Spleen (tissue), 11 donors: ENCODE results near the gene GPR107. TPM values are rescaled to one million over a fixed set of nuclear protein-coding genes. Genes with fewer than 3 reads are reported as not detected.

Experiments
- DNase-seq: peaks from one replicate; pipeline ENCODE4 v3.0.0-alpha.2; 2020
- H3K27ac ChIP-seq, 8 donors: fragments of 200-600 bp; sonication (generic) in 7 of 8; 1 replicate in 4 of 8; 2 replicates in 4 of 8; pipeline versions ENCODE4 v1.5.0 to v1.8.0; 2016 to 2021; ENCODE audit warnings: inconsistent platforms in 4 of 8, mild to moderate bottlenecking in 4 of 8, moderate library complexity in 1 of 8
- H3K27me3 ChIP-seq, 7 donors: fragments of 200-600 bp; sonication (generic) in 6 of 7; replicated peaks in 1 of 7; 1 replicate in 4 of 7; 2 replicates in 3 of 7; pipeline versions ENCODE4 v1.5.0 to v1.8.0; 2016 to 2021; ENCODE audit warnings: inconsistent platforms in 3 of 7, mild to moderate bottlenecking in 1 of 7
- H3K36me3 ChIP-seq, 6 donors: fragments of 200-600 bp; sonication (generic) in 5 of 6; 1 replicate in 4 of 6; 2 replicates in 2 of 6; pipeline versions ENCODE4 v1.5.0 to v1.8.0; 2016 to 2021; ENCODE audit warnings: inconsistent platforms in 2 of 6
- H3K4me1 ChIP-seq, 6 donors: fragments of 200-600 bp; sonication (generic) in 5 of 6; 1 replicate in 3 of 6; 2 replicates in 3 of 6; pipeline versions ENCODE4 v1.5.0 to v1.8.0; 2016 to 2021; ENCODE audit warnings: inconsistent platforms in 3 of 6
- H3K4me3 ChIP-seq, 8 donors: fragments of 200-600 bp; sonication (generic) in 7 of 8; 1 replicate in 4 of 8; 2 replicates in 4 of 8; pipeline versions ENCODE4 v1.5.0 to v1.8.0; 2016 to 2021; ENCODE audit warnings: inconsistent platforms in 4 of 8, mild to moderate bottlenecking in 4 of 8, moderate library complexity in 2 of 8
- H3K9me3 ChIP-seq, 8 donors: fragments of 200-600 bp; sonication (generic) in 7 of 8; 1 replicate in 4 of 8; 2 replicates in 4 of 8; pipeline versions ENCODE4 v1.5.0 to v1.8.0; 2016 to 2021; ENCODE audit warnings: inconsistent platforms in 4 of 8
- POLR2A ChIP-seq, 3 donors: fragments of 450-650 bp; IDR thresholded peaks; one replicate each; pipeline ENCODE4 v1.5.1; 2017; ENCODE audit warnings: antibody characterized with exemption in 3 of 3, mild to moderate bottlenecking in 1 of 3
- POLR2AphosphoS5 ChIP-seq, 3 donors: sonication (generic); formaldehyde crosslinking; IDR thresholded peaks; one replicate each; pipeline ENCODE4 v1.5.1; 2017; ENCODE audit warnings: antibody characterized with exemption in 3 of 3
- WGBS, 5 donors: extraction: QIAGEN DNeasy Blood & Tissue Kit in 3 of 5; methylation state at CpG; one replicate each; pipeline versions ENCODE4 v1.1.5 to v1.1.7; 2013 to 2018; 5-methylcytosine and 5-hydroxymethylcytosine counted together
- intact Hi-C: fragments of 100-400 bp; cut with DNase I; formaldehyde crosslinking; loops from one replicate; pipeline ENCODE4 v1.15.0; 2023; ENCODE audit warnings: low total_unique reads
- polyA plus RNA-seq, 3 donors: library from polyadenylated mRNA; stranded (reverse); fragments of 200-250 nt; gene quantifications; one replicate each; pipeline ENCODE4 v1.2.1, GENCODE V29; 2013
- total RNA-seq, 7 donors: library from RNA; depleted of rRNA in 3 of 7; stranded (reverse); fragments of >200 nt in 3 of 7; fragmentation: NEBNext Ultra II Directional in 4 of 7; extraction: Animal tissue kit (Norgen Biotek cat#: 25700) in 4 of 7; gene quantifications; one replicate each; pipeline versions ENCODE4 v1.1.0 to v1.2.1, GENCODE V29; 2016 to 2021
- TF ChIP-seq, protein P1 (sequence below), 11 experiments: fragments of 200-600 bp in 7 of 11; fragments of 450-650 bp in 4 of 11; sonication (generic) in 4 of 11; IDR thresholded peaks in 8 of 11; conservative IDR thresholded peaks in 3 of 11; 1 replicate in 7 of 11; 2 replicates in 4 of 11; pipeline versions ENCODE4 v1.4.0 to v1.8.0; 2016 to 2021; ENCODE audit warnings: antibody characterized with exemption in 11 of 11, inconsistent platforms in 4 of 11, mild to moderate bottlenecking in 1 of 11
- donor health status: healthy with polysubstance abuse.
- donor health status: DM: no; HTN: no; CAD: no; lungs with moderate emphysema.
- donor health status: DM: no; HTN: no; CAD: no.
- donor health status: Bipolar disorder and iron deficiency.
- donor health status: healthy.
- donor health status: DM: no; HTN: no; CAD: no.
- donor health status: DM: yes; HTN: yes; CAD: no.

The GPR107 gene
- total and polyA plus RNA-seq, 10 donors, result 3.9 to 42.8 (median 28.3) TPM

DNA sequence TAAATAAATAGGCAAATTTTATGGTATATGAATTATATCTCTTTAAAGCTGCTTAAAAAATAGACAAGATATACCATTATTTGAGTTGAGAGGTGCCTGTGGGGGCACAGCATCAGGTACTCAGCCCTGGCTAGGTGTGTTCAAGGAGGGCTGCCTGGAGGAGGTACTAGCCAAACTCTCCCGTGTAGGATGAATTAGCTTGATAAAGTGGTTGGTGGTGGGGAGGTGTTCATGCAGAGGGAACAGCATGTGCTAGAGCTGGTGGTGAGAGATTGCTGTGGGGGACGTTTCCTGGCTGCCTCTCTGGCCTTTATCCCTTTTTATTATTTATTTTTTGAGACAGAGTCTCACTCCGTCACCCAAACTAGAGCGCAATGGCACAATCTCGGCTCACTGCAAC is 95.3 kb downstream of the GPR107 start:
- 68 to 89% (median 82%) methylated on average over 5 of the region's 5 CpGs for WGBS, 5 donors
- Histone ChIP-seq H3K4me1 (peaks cover 0 to 7% (median 0%) of the 10 kb centered on the region in 6 donors), H3K27ac (no peak overlapping the region), H3K9me3 (no peaks in the 10 kb centered on the region), H3K36me3 (no peaks in the 10 kb centered on the region), H3K4me3 (no peak overlapping the region), H3K27me3 (peaks cover 0 to 40% (median 6%) of the 10 kb centered on the region in 7 donors)
- intact Hi-C loops, result no loop called here
- TF ChIP-seq, protein P1, sequence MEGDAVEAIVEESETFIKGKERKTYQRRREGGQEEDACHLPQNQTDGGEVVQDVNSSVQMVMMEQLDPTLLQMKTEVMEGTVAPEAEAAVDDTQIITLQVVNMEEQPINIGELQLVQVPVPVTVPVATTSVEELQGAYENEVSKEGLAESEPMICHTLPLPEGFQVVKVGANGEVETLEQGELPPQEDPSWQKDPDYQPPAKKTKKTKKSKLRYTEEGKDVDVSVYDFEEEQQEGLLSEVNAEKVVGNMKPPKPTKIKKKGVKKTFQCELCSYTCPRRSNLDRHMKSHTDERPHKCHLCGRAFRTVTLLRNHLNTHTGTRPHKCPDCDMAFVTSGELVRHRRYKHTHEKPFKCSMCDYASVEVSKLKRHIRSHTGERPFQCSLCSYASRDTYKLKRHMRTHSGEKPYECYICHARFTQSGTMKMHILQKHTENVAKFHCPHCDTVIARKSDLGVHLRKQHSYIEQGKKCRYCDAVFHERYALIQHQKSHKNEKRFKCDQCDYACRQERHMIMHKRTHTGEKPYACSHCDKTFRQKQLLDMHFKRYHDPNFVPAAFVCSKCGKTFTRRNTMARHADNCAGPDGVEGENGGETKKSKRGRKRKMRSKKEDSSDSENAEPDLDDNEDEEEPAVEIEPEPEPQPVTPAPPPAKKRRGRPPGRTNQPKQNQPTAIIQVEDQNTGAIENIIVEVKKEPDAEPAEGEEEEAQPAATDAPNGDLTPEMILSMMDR (IDR thresholded peaks at IDR 0.05 in 8 of 11, conservative IDR thresholded peaks at IDR 0.05 in 3 of 11), result no peak
- TF ChIP-seq POLR2A (IDR thresholded peaks at IDR 0.05), result no peak
- no peak for TF ChIP-seq POLR2AphosphoS5 (IDR thresholded peaks at IDR 0.05)
- DNase-seq, result no peak

GRCh38 chr9:130149654-130150286 is 96.1 kb downstream of the GPR107 start:
- H3K4me3 ChIP-seq, result no peak overlapping the region
- no peaks in the 10 kb centered on the region for H3K9me3 ChIP-seq
- DNase-seq, result no peak
- no peak overlapping the region for H3K27ac ChIP-seq
- no peaks in the 10 kb centered on the region for H3K4me1 ChIP-seq
- intact Hi-C loops, result no loop called here
- WGBS, 5 donors, result 67 to 86% (median 78%) methylated on average over 5 of the region's 5 CpGs
- no peak for TF ChIP-seq POLR2AphosphoS5 (IDR thresholded peaks at IDR 0.05)
- TF ChIP-seq POLR2A (IDR thresholded peaks at IDR 0.05), result no peak
- TF ChIP-seq, protein P1 (IDR thresholded peaks at IDR 0.05 in 8 of 11, conservative IDR thresholded peaks at IDR 0.05 in 3 of 11), result no peak
- no peaks in the 10 kb centered on the region for H3K36me3 ChIP-seq
- H3K27me3 ChIP-seq, result peaks cover 0 to 33% (median 3%) of the 10 kb centered on the region in 7 donors

GRCh38 chr9:130150779-130151382 is 97.2 kb downstream of the GPR107 start:
- no peaks in the 10 kb centered on the region for H3K36me3 ChIP-seq
- no peaks in the 10 kb centered on the region for H3K9me3 ChIP-seq
- H3K27ac ChIP-seq, result no peak overlapping the region
- TF ChIP-seq POLR2AphosphoS5 (IDR thresholded peaks at IDR 0.05) (no peak), POLR2A (IDR thresholded peaks at IDR 0.05) (no peak)
- TF ChIP-seq, protein P1 (IDR thresholded peaks at IDR 0.05 in 8 of 11, conservative IDR thresholded peaks at IDR 0.05 in 3 of 11), result no peak
- 83 to 90% (median 86%) methylated on average over 12 to 14 of the region's 14 CpGs for WGBS, 5 donors
- H3K4me1 ChIP-seq, result no peaks in the 10 kb centered on the region
- no peak overlapping the region for H3K4me3 ChIP-seq
- no peak for DNase-seq
- intact Hi-C loops, result no loop called here
- H3K27me3 ChIP-seq, result peaks cover 0 to 24% (median 3%) of the 10 kb centered on the region in 7 donors

GRCh38 chr9:130154816-130155215 is 101.1 kb downstream of the GPR107 start:
- DNase-seq, result no peak
- Histone ChIP-seq H3K4me1 (no peaks in the 10 kb centered on the region), H3K27ac (no peak overlapping the region), H3K4me3 (no peak overlapping the region), H3K9me3 (no peaks in the 10 kb centered on the region), H3K36me3 (no peaks in the 10 kb centered on the region), H3K27me3 (peaks cover 0 to 7% (median 0%) of the 10 kb centered on the region in 7 donors)
- intact Hi-C loops, result no loop called here
- no peak for TF ChIP-seq POLR2AphosphoS5 (IDR thresholded peaks at IDR 0.05)
- TF ChIP-seq POLR2A (IDR thresholded peaks at IDR 0.05), result no peak
- TF ChIP-seq, protein P1 (IDR thresholded peaks at IDR 0.05 in 8 of 11, conservative IDR thresholded peaks at IDR 0.05 in 3 of 11), result no peak
- 84 to 100% (median 94%) methylated on average over 3 of the region's 3 CpGs for WGBS, 5 donors
